Type B pancreatic cell (in vitro differentiated cells): ENCODE measurements around the gene MAP3K9. TPM values are rescaled to one million over a fixed set of nuclear protein-coding genes. Genes with fewer than 3 reads are reported as not detected.
A peak's percentile ranks its signal among the peaks of the same experiment; 100 is the strongest.

Experiments
- DNase-seq: peaks from one replicate; pipeline ENCODE4 v3.0.0; 2021; ENCODE audit warnings: mixed read lengths; ENCODE audit not compliant: unreplicated experiment; ENCODE audit errors: extremely low spot score
- H3K27ac Mint-ChIP-seq: 2 replicates; pipeline ENCODE4 v1.8.0; 2021; ENCODE audit warnings: mild to moderate bottlenecking, mixed read lengths
- H3K27me3 Mint-ChIP-seq: 2 replicates; pipeline ENCODE4 v1.8.0; 2021; ENCODE audit warnings: mixed read lengths
- H3K36me3 Mint-ChIP-seq: 2 replicates; pipeline ENCODE4 v1.8.0; 2021; ENCODE audit warnings: mixed read lengths
- H3K4me1 Mint-ChIP-seq: one replicate; pipeline ENCODE4 v1.8.0; 2021; ENCODE audit warnings: mixed read lengths; ENCODE audit not compliant: unreplicated experiment
- H3K4me3 Mint-ChIP-seq: 2 replicates; pipeline ENCODE4 v1.8.0; 2021; ENCODE audit warnings: mild to moderate bottlenecking, mixed read lengths
- H3K9me3 Mint-ChIP-seq: 2 replicates; pipeline ENCODE4 v1.8.0; 2021; ENCODE audit warnings: mixed read lengths
- CTCF ChIP-seq: fragments of 200-600 bp; sonication (generic); conservative IDR thresholded peaks from 2 replicates; pipeline ENCODE4 v1.5.0; 2021; ENCODE audit warnings: antibody characterized with exemption, mild to moderate bottlenecking
- total RNA-seq: library from RNA; stranded (reverse); gene quantifications from 2 replicates; pipeline ENCODE4 v1.2.1, GENCODE V29; 2021; ENCODE audit warnings: low replicate concordance

MAP3K9 gene
- total RNA-seq, 1 donor from 2014 or later, result 14.9 TPM

DNA sequence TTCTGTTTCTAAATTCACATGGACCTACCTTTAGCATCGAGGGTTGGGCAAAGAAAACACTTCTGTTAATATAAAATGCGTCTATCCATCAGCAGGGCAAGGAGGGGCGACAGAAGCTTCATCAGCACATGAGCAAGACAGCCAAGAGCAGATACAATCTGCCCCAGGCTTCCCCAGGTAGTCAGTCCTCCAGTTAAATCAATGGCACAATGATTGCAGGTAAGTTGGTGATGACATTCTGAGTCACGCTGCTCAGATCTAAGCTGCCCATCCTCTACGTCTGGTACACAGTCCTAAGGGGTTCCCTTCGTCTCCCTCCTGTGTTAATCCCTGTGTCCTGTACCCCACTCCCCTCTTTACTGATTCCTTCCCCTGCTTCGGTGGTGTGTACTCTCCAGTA is 38.8 kb downstream of the MAP3K9 start:
- no peak for DNase-seq
- Mint-ChIP-seq H3K27ac (no peak overlapping the region), H3K36me3 (peaks cover 12% of the 10 kb centered on the region), H3K4me1 (peaks cover 9% of the 10 kb centered on the region), H3K4me3 (no peak overlapping the region), H3K27me3 (no peaks in the 10 kb centered on the region), H3K9me3 (no peaks in the 10 kb centered on the region)
- TF ChIP-seq CTCF, result no peak

- Mint-ChIP-seq H3K4me1 (no peaks in the 10 kb centered on the region), H3K9me3 (no peaks in the 10 kb centered on the region), H3K4me3 (no peak overlapping the region), H3K36me3 (peaks cover 8% of the 10 kb centered on the region), H3K27ac (no peak overlapping the region), H3K27me3 (no peaks in the 10 kb centered on the region)
- no peak for DNase-seq
- no peak for TF ChIP-seq CTCF
Measured at GRCh38 chr14:70759398-70759797, 49.9 kb downstream of the MAP3K9 start.

GRCh38 chr14:70755655-70756054 is 53.7 kb downstream of the MAP3K9 start:
- Mint-ChIP-seq H3K27me3 (no peaks in the 10 kb centered on the region), H3K4me1 (peaks cover 6% of the 10 kb centered on the region), H3K27ac (peak overlapping the region; percentile 31), H3K36me3 (peaks cover 3% of the 10 kb centered on the region), H3K9me3 (no peaks in the 10 kb centered on the region), H3K4me3 (no peak overlapping the region)
- no peak for TF ChIP-seq CTCF
- DNase-seq, result no peak

GRCh38 chr14:70754991-70755390 is 54.3 kb downstream of the MAP3K9 start:
- no peak for TF ChIP-seq CTCF
- Mint-ChIP-seq H3K27me3 (no peaks in the 10 kb centered on the region), H3K9me3 (no peaks in the 10 kb centered on the region), H3K36me3 (peaks cover 3% of the 10 kb centered on the region), H3K4me1 (peaks cover 6% of the 10 kb centered on the region), H3K27ac (no peak overlapping the region), H3K4me3 (no peak overlapping the region)
- DNase-seq, result no peak

GRCh38 chr14:70753518-70753953 is 55.8 kb downstream of the MAP3K9 start:
- H3K9me3 Mint-ChIP-seq, result no peaks in the 10 kb centered on the region
- H3K4me1 Mint-ChIP-seq, result peaks cover 6% of the 10 kb centered on the region
- no peaks in the 10 kb centered on the region for H3K27me3 Mint-ChIP-seq
- H3K4me3 Mint-ChIP-seq, result peak overlapping the region; percentile 6
- peak overlapping the region; percentile 51 for H3K27ac Mint-ChIP-seq
- H3K36me3 Mint-ChIP-seq, result peaks cover 13% of the 10 kb centered on the region
- TF ChIP-seq CTCF, result no peak
- DNase-seq, result no peak

- Mint-ChIP-seq H3K4me3 (no peak overlapping the region), H3K27me3 (no peaks in the 10 kb centered on the region), H3K36me3 (peaks cover 22% of the 10 kb centered on the region), H3K9me3 (no peaks in the 10 kb centered on the region), H3K27ac (no peak overlapping the region), H3K4me1 (peaks cover 2% of the 10 kb centered on the region)
- DNase-seq, result no peak
- TF ChIP-seq CTCF, result no peak
Measured at GRCh38 chr14:70748422-70748821, 60.9 kb downstream of the MAP3K9 start.
